ENCODE results near the gene CERKL.

The CERKL gene

GRCh38 chr2:181500201-181500600 lies 156.7 kb downstream of the CERKL start:
- DNase-seq = no peak

GRCh38 chr2:181499231-181499630 lies 157.7 kb downstream of the CERKL start:
- DNase-seq = no peak
- no peak for ATAC-seq

More at GRCh38 chr2:181500201-181500600, 156.7 kb downstream of the CERKL start:
- ATAC-seq = no peak
